Liver (tissue), 9 donors: ENCODE results near the gene GABRB1. TPM values are rescaled to one million over a fixed set of nuclear protein-coding genes. Genes with fewer than 3 reads are reported as not detected.

Source experiments
- DNase-seq: peaks from one replicate; pipeline ENCODE4 v3.0.0-alpha.2; 2017; ENCODE audit warnings: low spot score
- H3K27ac ChIP-seq, 2 donors: one replicate each; pipeline ENCODE4 v1.7.0; 2013; ENCODE audit warnings: inconsistent platforms in 2 of 2, low read length in 2 of 2, control low read depth in 1 of 2, low read depth in 1 of 2, mild to moderate bottlenecking in 1 of 2
- H3K27me3 ChIP-seq, 4 donors: one replicate each; pipeline versions ENCODE4 v1.6.1 to v1.7.0; 2013; ENCODE audit warnings: low read length in 3 of 4, inconsistent platforms in 1 of 4, mild to moderate bottlenecking in 1 of 4, moderate library complexity in 1 of 4; ENCODE audit not compliant: control insufficient read depth in 4 of 4, insufficient read depth in 4 of 4
- H3K36me3 ChIP-seq, 4 donors: one replicate each; pipeline versions ENCODE4 v1.6.1 to v1.7.0; 2013; ENCODE audit warnings: low read length in 3 of 4, mild to moderate bottlenecking in 3 of 4, low read depth in 1 of 4, moderate library complexity in 1 of 4; ENCODE audit not compliant: control insufficient read depth in 4 of 4, insufficient read depth in 3 of 4
- H3K4me1 ChIP-seq, 4 donors: one replicate each; pipeline versions ENCODE4 v1.6.1 to v1.7.0; 2013; ENCODE audit warnings: low read length in 3 of 4, mild to moderate bottlenecking in 3 of 4, moderate library complexity in 1 of 4; ENCODE audit not compliant: control insufficient read depth in 4 of 4, insufficient read depth in 4 of 4
- H3K4me3 ChIP-seq, 3 donors: one replicate each; pipeline versions ENCODE4 v1.6.1 to v1.7.0; 2013; ENCODE audit warnings: low read length in 3 of 3, control low read depth in 1 of 3, low read depth in 1 of 3, mild to moderate bottlenecking in 1 of 3
- H3K9ac ChIP-seq, 2 donors: one replicate each; pipeline ENCODE4 v1.7.0; 2013; ENCODE audit warnings: low read length in 2 of 2, mild to moderate bottlenecking in 2 of 2, moderate library complexity in 2 of 2, control low read depth in 1 of 2, low read depth in 1 of 2
- H3K9me3 ChIP-seq, 4 donors: one replicate each; pipeline versions ENCODE4 v1.6.1 to v1.7.0; 2013; ENCODE audit warnings: low read length in 3 of 4; ENCODE audit not compliant: control insufficient read depth in 4 of 4
- ATF3 ChIP-seq: IDR thresholded peaks from 2 replicates; pipeline ENCODE4 v1.6.1; 2016; ENCODE audit warnings: antibody characterized with exemption
- CTCF ChIP-seq: fragments of 150-350 bp; IDR thresholded peaks from 2 replicates; pipeline ENCODE4 v1.5.1; 2017; ENCODE audit warnings: improper control_type of control experiment, low read depth, low read length; ENCODE audit not compliant: missing input control
- EGR1 ChIP-seq, 2 donors: IDR thresholded peaks; 2 replicates each; pipeline ENCODE4 v1.6.1; 2016 to 2018; ENCODE audit warnings: antibody characterized with exemption in 2 of 2, low read depth in 2 of 2
- FOXA1 ChIP-seq: IDR thresholded peaks from 2 replicates; pipeline ENCODE4 v1.6.1; 2016; ENCODE audit warnings: antibody characterized with exemption
- FOXA2 ChIP-seq: IDR thresholded peaks from 2 replicates; pipeline ENCODE4 v1.6.1; 2016; ENCODE audit warnings: antibody characterized with exemption
- GABPA ChIP-seq, 2 donors: IDR thresholded peaks in 1 of 2; conservative IDR thresholded peaks in 1 of 2; 2 replicates each; pipeline ENCODE4 v1.6.1; 2016; ENCODE audit warnings: antibody characterized with exemption in 2 of 2, mild to moderate bottlenecking in 1 of 2, moderate library complexity in 1 of 2
- HNF4A ChIP-seq, 2 donors: conservative IDR thresholded peaks; 2 replicates each; pipeline ENCODE4 v1.6.1; 2016; ENCODE audit warnings: antibody characterized with exemption in 2 of 2, mild to moderate bottlenecking in 2 of 2
- HNF4G ChIP-seq: IDR thresholded peaks from 2 replicates; pipeline ENCODE4 v1.6.1; 2016; ENCODE audit warnings: antibody characterized with exemption
- JUND ChIP-seq, 2 donors: IDR thresholded peaks; 2 replicates each; pipeline ENCODE4 v1.6.1; 2016; ENCODE audit warnings: antibody characterized with exemption in 2 of 2
- MAX ChIP-seq: IDR thresholded peaks from 2 replicates; pipeline ENCODE4 v1.6.1; 2016; ENCODE audit warnings: antibody characterized with exemption
- NR2F2 ChIP-seq: IDR thresholded peaks from 2 replicates; pipeline ENCODE4 v1.6.1; 2016; ENCODE audit warnings: antibody characterized with exemption
- RAD21 ChIP-seq, 2 donors: IDR thresholded peaks; 2 replicates each; pipeline ENCODE4 v1.6.1; 2016; ENCODE audit warnings: antibody characterized with exemption in 2 of 2, mild to moderate bottlenecking in 2 of 2
- REST ChIP-seq: IDR thresholded peaks from 2 replicates; pipeline ENCODE4 v1.6.1; 2016; ENCODE audit warnings: antibody characterized with exemption, mild to moderate bottlenecking
- RXRA ChIP-seq, 2 donors: IDR thresholded peaks; 2 replicates each; pipeline ENCODE4 v1.6.1; 2017 to 2018; ENCODE audit warnings: antibody characterized with exemption in 2 of 2, mild to moderate bottlenecking in 1 of 2
- SP1 ChIP-seq: IDR thresholded peaks from 2 replicates; pipeline ENCODE4 v1.6.1; 2018; ENCODE audit warnings: antibody characterized with exemption, mild to moderate bottlenecking
- TAF1 ChIP-seq: conservative IDR thresholded peaks from 2 replicates; pipeline ENCODE4 v1.6.1; 2016; ENCODE audit warnings: antibody characterized with exemption, mild to moderate bottlenecking
- YY1 ChIP-seq: IDR thresholded peaks from 2 replicates; pipeline ENCODE4 v1.6.1; 2016; ENCODE audit warnings: antibody characterized with exemption, mild to moderate bottlenecking
- ZBTB33 ChIP-seq: IDR thresholded peaks from 2 replicates; pipeline ENCODE4 v1.6.1; 2016; ENCODE audit warnings: antibody characterized with exemption
- WGBS: extraction: QIAGEN DNeasy Blood & Tissue Kit; methylation state at CpG from one replicate; pipeline ENCODE4 v1.1.7; 2013; 5-methylcytosine and 5-hydroxymethylcytosine counted together
- polyA plus RNA-seq, 2 donors: library from polyadenylated mRNA; stranded (reverse) in 1 of 2; unstranded in 1 of 2; fragments of 200-250 nt in 1 of 2; fragments of >200 nt in 1 of 2; fragmentation: Nextera tagmentation in 1 of 2; extraction: Ambion mirVana in 1 of 2; gene quantifications; one replicate each; pipeline versions ENCODE4 v1.2.1 to v1.2.3, GENCODE V29; 2013 to 2015
- total RNA-seq, 2 donors: library from RNA; depleted of rRNA; stranded (reverse); fragments of >200 nt; gene quantifications; one replicate each; pipeline ENCODE4 v1.2.3, GENCODE V29; 2014
- donor health status: healthy.
- donor health status: healthy.
- donor health status: healthy.
- donor health status: healthy.
- donor health status: healthy.

The GABRB1 gene
- total and polyA plus RNA-seq, 4 donors, result 0.17 to 1.3 TPM; not detected in 2

- Histone ChIP-seq H3K27ac (no peak overlapping the region), H3K36me3 (no peaks in the 10 kb centered on the region), H3K9ac (no peak overlapping the region), H3K4me1 (no peaks in the 10 kb centered on the region), H3K9me3 (no peaks in the 10 kb centered on the region), H3K27me3 (peaks cover 0 to 4% (median 0%) of the 10 kb centered on the region in 4 donors), H3K4me3 (no peak overlapping the region)
- no peak for DNase-seq
- TF ChIP-seq SP1, result no peak
- no peak for TF ChIP-seq FOXA2
- TF ChIP-seq REST, result no peak
- no peak for TF ChIP-seq TAF1
- TF ChIP-seq GABPA (IDR thresholded peaks at IDR 0.05 in 1 of 2, conservative IDR thresholded peaks at IDR 0.05 in 1 of 2), result no peak
- no peak for TF ChIP-seq CTCF
- TF ChIP-seq FOXA1, result no peak
- no peak for TF ChIP-seq RAD21 (IDR thresholded peaks at IDR 0.05)
- no peak for TF ChIP-seq HNF4A (conservative IDR thresholded peaks at IDR 0.05)
- TF ChIP-seq MAX, result no peak
- TF ChIP-seq HNF4G, result no peak
- TF ChIP-seq EGR1 (IDR thresholded peaks at IDR 0.05; ENCODE audit: low read depth in 2 of 2), result no peak
- no peak for TF ChIP-seq YY1
- no peak for TF ChIP-seq NR2F2
- no peak for TF ChIP-seq RXRA (IDR thresholded peaks at IDR 0.05)
- TF ChIP-seq ZBTB33, result no peak
- no peak for TF ChIP-seq JUND (IDR thresholded peaks at IDR 0.05)
- TF ChIP-seq ATF3, result no peak
- WGBS, result 77% methylated on average over 3 of the region's 3 CpGs
Measured at GRCh38 chr4:47118192-47118929, 87.0 kb downstream of the GABRB1 start.
